EH (cell line): ENCODE results near the gene PARVB.

Source experiments
- DNase-seq: peaks from one replicate; pipeline ENCODE4 v3.0.0-alpha.2; 2015; ENCODE audit warnings: low read depth

The PARVB gene

DNA sequence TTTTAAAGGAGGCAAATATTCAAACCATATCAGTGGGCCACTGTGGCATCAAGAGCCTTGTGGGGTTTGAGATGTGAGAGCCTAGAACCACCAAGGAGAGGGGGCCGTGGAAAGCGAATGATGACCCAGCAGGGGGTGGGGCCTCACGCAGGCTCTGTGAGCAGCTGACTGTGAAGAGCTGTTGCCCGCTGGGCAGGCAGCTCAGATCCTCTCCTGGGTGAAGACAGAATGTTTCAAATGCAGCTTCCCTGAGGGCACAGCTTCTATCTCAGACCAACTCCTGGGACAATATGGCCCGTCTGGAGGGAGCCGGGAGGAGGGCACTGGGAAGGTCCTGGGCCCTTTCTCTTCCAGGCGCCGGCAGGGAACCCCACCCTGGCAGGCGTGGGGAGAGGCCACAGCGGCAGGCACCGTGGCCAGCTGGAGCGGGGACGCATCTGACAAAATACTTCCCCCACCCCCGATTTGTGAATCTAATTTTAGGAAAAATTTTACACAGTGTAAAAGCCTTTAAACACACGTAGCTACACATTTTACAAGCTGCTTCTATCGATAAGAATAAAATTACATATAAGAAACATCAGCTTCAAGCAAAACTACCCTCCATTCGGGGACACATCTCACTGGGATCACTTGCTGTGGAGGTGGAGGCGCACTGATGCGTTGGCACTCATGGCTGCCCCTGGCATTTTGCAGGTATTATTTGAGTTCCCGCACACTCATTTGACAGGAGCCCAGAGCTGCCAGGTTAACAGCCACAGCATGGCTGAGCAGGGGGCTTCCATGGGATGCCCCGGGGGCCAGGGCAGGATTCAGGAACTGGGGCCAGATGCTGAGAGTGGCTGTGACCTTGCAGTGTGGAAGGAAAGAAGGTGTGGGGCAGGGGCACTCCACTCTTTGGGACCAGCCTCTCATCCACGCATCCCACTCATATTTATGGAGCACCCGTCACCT, 196.9 kb downstream of the PARVB start:
- no peak for DNase-seq

DNA sequence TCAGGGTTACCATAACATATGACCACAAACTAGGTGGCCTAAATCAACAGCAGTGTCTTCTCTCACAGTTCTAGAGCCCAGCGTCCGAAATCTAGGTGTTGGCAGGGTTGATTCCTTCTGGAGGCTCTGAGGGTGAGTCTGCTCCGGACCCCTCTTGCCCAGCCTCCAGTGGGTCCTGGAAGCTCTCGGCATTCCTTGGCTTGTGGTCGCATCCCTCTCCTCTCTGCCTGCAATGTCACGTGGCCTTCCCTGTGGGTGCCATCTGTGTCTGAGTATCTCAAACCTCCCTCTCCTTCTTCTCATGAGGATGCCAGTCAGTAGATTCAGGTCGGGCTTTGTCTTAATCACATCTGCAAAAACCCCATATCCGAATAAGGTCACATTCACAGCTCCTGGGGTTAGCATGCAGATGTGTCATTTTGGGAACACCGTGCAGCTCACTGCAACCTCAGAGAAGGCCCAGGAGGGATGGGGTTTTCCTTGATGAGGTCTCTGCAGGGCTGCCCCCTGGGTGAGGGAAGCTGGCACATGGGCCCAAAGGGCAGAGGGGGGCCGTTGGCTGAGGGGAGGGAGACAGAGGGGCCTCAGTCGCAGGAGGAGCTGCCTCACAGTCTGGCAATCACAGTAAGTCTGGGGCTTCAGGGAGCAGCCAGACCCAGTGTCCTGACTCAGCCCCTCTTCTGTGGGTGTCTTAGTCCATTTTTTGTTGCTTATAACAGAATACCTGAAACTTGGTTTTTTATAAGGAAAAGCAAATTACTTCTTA, 197.8 kb downstream of the PARVB start:
- DNase-seq, result no peak
